ENCODE results near the gene CSNK1D.

- TF ChIP-seq GATA2 (IDR thresholded peaks at IDR 0.05; ENCODE audit: low read depth, low read length) (no peak), GATA3 (IDR thresholded peaks at IDR 0.05; ENCODE audit: low read depth, low read length) (no peak)
These were observed 11.6 kb upstream of the CSNK1D start for GRCh38 chr17:82285141-82285540.

Measured in SH-SY5Y (cell line).